HG03095 (cell line): ENCODE data around the gene E2F8.
A peak's percentile ranks its signal among the peaks of the same experiment; 100 is the strongest.

Experiments
- ATAC-seq: cut with Tn5 transposase; IDR thresholded peaks from one replicate; pipeline ENCODE4 v1.9.1; 2021; ENCODE audit warnings: moderate library complexity; ENCODE audit not compliant: unreplicated experiment

The E2F8 gene

GRCh38 chr11:19252394-19253152 is 11.8 kb upstream of the E2F8 start:
- no peak for ATAC-seq

- no peak for ATAC-seq
These were observed 10.8 kb upstream of the E2F8 start for GRCh38 chr11:19251577-19251976.

GRCh38 chr11:19246816-19247215 is 6.1 kb upstream of the E2F8 start:
- no peak for ATAC-seq

- no peak for ATAC-seq
These were observed 4.6 kb upstream of the E2F8 start for GRCh38 chr11:19245351-19245750.

- ATAC-seq = no peak
These were observed 3.9 kb upstream of the E2F8 start for GRCh38 chr11:19244621-19245020.

- ATAC-seq = no peak
These were observed 3.3 kb upstream of the E2F8 start for GRCh38 chr11:19244084-19244483.

GRCh38 chr11:19243613-19244012 is 2.9 kb upstream of the E2F8 start:
- ATAC-seq = no peak

GRCh38 chr11:19243143-19243542 is 2.4 kb upstream of the E2F8 start:
- no peak for ATAC-seq

GRCh38 chr11:19242179-19242932 is 1.6 kb upstream of the E2F8 start:
- no peak for ATAC-seq

- ATAC-seq = peak; percentile 31
These were observed 774 bp upstream of the E2F8 start for GRCh38 chr11:19241260-19242178.

GRCh38 chr11:19239039-19239438 is 1.7 kb downstream of the E2F8 start:
- no peak for ATAC-seq

- no peak for ATAC-seq
These were observed 2.9 kb downstream of the E2F8 start for GRCh38 chr11:19237813-19238212.

GRCh38 chr11:19237381-19237780 is 3.4 kb downstream of the E2F8 start:
- ATAC-seq = no peak

GRCh38 chr11:19234231-19234817 is 6.4 kb downstream of the E2F8 start:
- ATAC-seq = no peak

- no peak for ATAC-seq
These were observed 7.7 kb downstream of the E2F8 start for GRCh38 chr11:19232910-19233503.

GRCh38 chr11:19229671-19230070 is 11.1 kb downstream of the E2F8 start:
- no peak for ATAC-seq

GRCh38 chr11:19228968-19229367 is 11.8 kb downstream of the E2F8 start:
- no peak for ATAC-seq

- ATAC-seq = no peak
These were observed 14.2 kb downstream of the E2F8 start for GRCh38 chr11:19226378-19227195.

- ATAC-seq = no peak
These were observed 15.2 kb downstream of the E2F8 start for GRCh38 chr11:19225581-19225980.

- no peak for ATAC-seq
These were observed 15.6 kb downstream of the E2F8 start for GRCh38 chr11:19225123-19225522.
